ENCODE measurements around the gene DIO3.

DIO3 gene

GRCh38 chr14:101561145-101561896 is at the start of gene DIO3:
TSS of gene DIO3 (plus strand) at chr14:101561495.
- no peak for DNase-seq

GRCh38 chr14:101511620-101512375 is 49.5 kb upstream of the DIO3 start:
- no peak for DNase-seq

- no peak for DNase-seq
These were observed 49.0 kb upstream of the DIO3 start for GRCh38 chr14:101512376-101512695.

GRCh38 chr14:101514136-101514535 is 47.2 kb upstream of the DIO3 start:
- no peak for DNase-seq

- no peak for DNase-seq
These were observed 44.9 kb upstream of the DIO3 start for GRCh38 chr14:101516401-101516800.

GRCh38 chr14:101518611-101519473 is 42.5 kb upstream of the DIO3 start:
- no peak for DNase-seq

- no peak for DNase-seq
These were observed 40.4 kb upstream of the DIO3 start for GRCh38 chr14:101520621-101521472.

- DNase-seq, result no peak
These were observed 39.8 kb upstream of the DIO3 start for GRCh38 chr14:101521473-101521915.

- no peak for DNase-seq
These were observed 39.3 kb upstream of the DIO3 start for GRCh38 chr14:101521978-101522377.

GRCh38 chr14:101525640-101526527 is 35.4 kb upstream of the DIO3 start:
- DNase-seq, result no peak

- no peak for DNase-seq
These were observed 33.3 kb upstream of the DIO3 start for GRCh38 chr14:101527987-101528386.

GRCh38 chr14:101529079-101529478 is 32.2 kb upstream of the DIO3 start:
- no peak for DNase-seq

- no peak for DNase-seq
These were observed 27.1 kb upstream of the DIO3 start for GRCh38 chr14:101534198-101534597.

GRCh38 chr14:101535232-101535631 is 26.1 kb upstream of the DIO3 start:
- no peak for DNase-seq

GRCh38 chr14:101535701-101536207 is 25.5 kb upstream of the DIO3 start:
- DNase-seq, result no peak

GRCh38 chr14:101537286-101537685 is 24.0 kb upstream of the DIO3 start:
- DNase-seq, result no peak

GRCh38 chr14:101538878-101539277 is 22.4 kb upstream of the DIO3 start:
- DNase-seq, result no peak

- no peak for DNase-seq
These were observed 21.4 kb upstream of the DIO3 start for GRCh38 chr14:101539880-101540279.

- no peak for DNase-seq
These were observed 20.5 kb upstream of the DIO3 start for GRCh38 chr14:101540481-101541462.

- no peak for DNase-seq
These were observed 18.9 kb upstream of the DIO3 start for GRCh38 chr14:101542391-101542790.

Data from SHP77 (cell line).